Peyer's patch (tissue), 4 donors: ENCODE results near the gene NLRP6. TPM values are rescaled to one million over a fixed set of nuclear protein-coding genes. Genes with fewer than 3 reads are reported as not detected.

Experiments used
- DNase-seq, 3 donors: peaks; one replicate each; pipeline ENCODE4 v3.0.0-alpha.2; 2017 to 2019
- H3K27ac ChIP-seq, 4 donors: fragments of 200-600 bp; sonication (generic); one replicate each; pipeline ENCODE4 v1.5.1; 2016 to 2019
- H3K27me3 ChIP-seq, 2 donors: fragments of 200-600 bp; sonication (generic); one replicate each; pipeline ENCODE4 v1.5.1; 2019
- H3K36me3 ChIP-seq, 3 donors: fragments of 200-600 bp; sonication (generic); one replicate each; pipeline ENCODE4 v1.5.1; 2016 to 2019
- H3K4me1 ChIP-seq, 4 donors: fragments of 200-600 bp; sonication (generic); one replicate each; pipeline ENCODE4 v1.5.1; 2016 to 2019
- H3K4me3 ChIP-seq, 4 donors: fragments of 200-600 bp; sonication (generic); 1 replicate in 3 of 4; 2 replicates in 1 of 4; pipeline ENCODE4 v1.5.1; 2016 to 2019; ENCODE audit warnings: mild to moderate bottlenecking in 1 of 4
- H3K9me3 ChIP-seq, 4 donors: fragments of 200-600 bp; sonication (generic); one replicate each; pipeline ENCODE4 v1.5.1; 2016 to 2019; ENCODE audit warnings: mild to moderate bottlenecking in 1 of 4
- POLR2A ChIP-seq, 2 donors: fragments of 450-650 bp; IDR thresholded peaks; one replicate each; pipeline ENCODE4 v1.5.1; 2017; ENCODE audit warnings: antibody characterized with exemption in 2 of 2, mild to moderate bottlenecking in 2 of 2, moderate library complexity in 2 of 2
- total RNA-seq, 4 donors: library from RNA; depleted of rRNA; stranded (reverse); fragments of >200 nt; gene quantifications; one replicate each; pipeline ENCODE4 v1.1.0, GENCODE V29; 2016
- TF ChIP-seq, protein P1 (sequence below), 6 experiments: fragments of 450-650 bp in 4 of 6; fragments of 200-600 bp in 2 of 6; sonication (generic) in 1 of 6; IDR thresholded peaks; one replicate each; pipeline ENCODE4 v1.5.1; 2017 to 2019; ENCODE audit warnings: antibody characterized with exemption in 6 of 6, mild to moderate bottlenecking in 3 of 6, moderate library complexity in 1 of 6

NLRP6 gene
- total RNA-seq, 4 donors from 2014 or later, result 109 to 687 (median 492) TPM

DNA sequence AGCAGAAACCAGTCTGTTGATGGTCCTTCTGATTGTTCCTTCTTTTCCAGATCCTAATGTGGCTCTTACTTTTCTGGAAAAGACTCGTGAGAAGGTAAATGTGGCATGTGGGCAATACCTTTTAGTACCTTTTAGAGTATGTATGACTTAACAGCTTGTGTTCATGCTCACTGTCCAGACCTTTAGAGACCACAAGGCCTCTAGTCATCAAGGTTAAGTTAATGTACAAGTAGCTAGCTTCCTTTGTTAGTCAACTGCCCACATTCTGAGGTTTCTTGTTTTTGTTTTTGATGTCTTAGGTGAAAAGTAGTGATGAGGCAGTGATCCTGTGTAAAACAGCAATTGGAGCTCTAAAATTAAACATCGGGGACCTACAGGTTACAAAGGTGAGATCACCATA, 33.8 kb upstream of the NLRP6 start:
- H3K36me3 ChIP-seq, result peaks cover 0 to 88% (median 0%) of the 10 kb centered on the region in 3 donors

DNA sequence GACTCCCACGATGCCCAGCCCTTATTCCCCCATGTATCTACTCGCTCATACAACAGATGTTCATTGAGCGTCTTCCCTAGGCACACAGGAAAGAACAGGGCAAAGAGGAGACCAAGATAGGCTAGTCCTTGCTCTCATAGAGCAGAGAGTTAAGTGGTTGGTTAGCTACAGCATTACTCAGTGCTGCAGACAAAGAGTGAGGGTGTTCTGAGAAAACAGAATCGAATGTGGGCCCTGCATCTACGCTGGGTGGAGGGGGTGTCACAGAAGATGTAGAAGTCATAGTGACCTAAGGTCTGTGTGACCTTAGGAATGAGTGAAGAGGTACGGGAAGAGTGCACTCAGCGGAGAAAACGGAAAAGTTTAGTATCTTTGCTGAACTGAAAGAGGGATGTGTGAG, 29.1 kb upstream of the NLRP6 start:
- no peaks in the 10 kb centered on the region for H3K4me1 ChIP-seq
- H3K27me3 ChIP-seq, result no peaks in the 10 kb centered on the region
- H3K4me3 ChIP-seq, result no peak overlapping the region
- H3K27ac ChIP-seq, result no peak overlapping the region
- TF ChIP-seq, protein P1, sequence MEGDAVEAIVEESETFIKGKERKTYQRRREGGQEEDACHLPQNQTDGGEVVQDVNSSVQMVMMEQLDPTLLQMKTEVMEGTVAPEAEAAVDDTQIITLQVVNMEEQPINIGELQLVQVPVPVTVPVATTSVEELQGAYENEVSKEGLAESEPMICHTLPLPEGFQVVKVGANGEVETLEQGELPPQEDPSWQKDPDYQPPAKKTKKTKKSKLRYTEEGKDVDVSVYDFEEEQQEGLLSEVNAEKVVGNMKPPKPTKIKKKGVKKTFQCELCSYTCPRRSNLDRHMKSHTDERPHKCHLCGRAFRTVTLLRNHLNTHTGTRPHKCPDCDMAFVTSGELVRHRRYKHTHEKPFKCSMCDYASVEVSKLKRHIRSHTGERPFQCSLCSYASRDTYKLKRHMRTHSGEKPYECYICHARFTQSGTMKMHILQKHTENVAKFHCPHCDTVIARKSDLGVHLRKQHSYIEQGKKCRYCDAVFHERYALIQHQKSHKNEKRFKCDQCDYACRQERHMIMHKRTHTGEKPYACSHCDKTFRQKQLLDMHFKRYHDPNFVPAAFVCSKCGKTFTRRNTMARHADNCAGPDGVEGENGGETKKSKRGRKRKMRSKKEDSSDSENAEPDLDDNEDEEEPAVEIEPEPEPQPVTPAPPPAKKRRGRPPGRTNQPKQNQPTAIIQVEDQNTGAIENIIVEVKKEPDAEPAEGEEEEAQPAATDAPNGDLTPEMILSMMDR (IDR thresholded peaks at IDR 0.05), result no peak
- TF ChIP-seq POLR2A (IDR thresholded peaks at IDR 0.05), result no peak
- DNase-seq, result no peak
- H3K36me3 ChIP-seq, result peaks cover 0 to 92% (median 0%) of the 10 kb centered on the region in 3 donors
- H3K9me3 ChIP-seq, result no peaks in the 10 kb centered on the region

More for the DNA sequence above, 33.8 kb upstream of the NLRP6 start:
- H3K27ac ChIP-seq, result no peak overlapping the region
- H3K9me3 ChIP-seq, result no peaks in the 10 kb centered on the region
- H3K27me3 ChIP-seq, result no peaks in the 10 kb centered on the region
- H3K4me3 ChIP-seq, result no peak overlapping the region
- no peak for TF ChIP-seq POLR2A (IDR thresholded peaks at IDR 0.05)
- TF ChIP-seq, protein P1 (IDR thresholded peaks at IDR 0.05), result no peak
- DNase-seq, result no peak
- H3K4me1 ChIP-seq, result peaks cover 0 to 1% (median 0%) of the 10 kb centered on the region in 4 donors

DNA sequence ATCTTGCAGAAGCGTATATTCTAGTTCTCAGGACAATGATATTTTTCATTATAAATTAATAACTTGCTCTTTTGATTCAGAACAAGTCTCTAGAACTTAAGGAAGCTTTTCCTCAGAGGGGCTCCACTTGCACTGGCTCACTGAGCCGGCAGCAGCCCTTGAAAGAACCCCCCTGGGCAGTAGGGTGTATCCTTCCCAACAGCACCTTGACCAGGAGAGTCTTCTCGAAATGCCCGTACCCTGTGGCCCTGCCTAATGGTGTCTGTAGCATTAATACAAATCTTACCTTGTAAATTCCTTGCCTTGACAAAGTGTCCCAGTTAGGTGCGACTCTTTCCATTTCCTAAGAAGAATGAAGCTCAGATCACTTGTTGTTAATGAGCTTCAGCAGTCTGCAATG, 27.9 kb upstream of the NLRP6 start:
- no peak for DNase-seq
- Histone ChIP-seq H3K36me3 (peaks cover 0 to 79% (median 0%) of the 10 kb centered on the region in 3 donors), H3K27ac (no peak overlapping the region), H3K4me1 (no peaks in the 10 kb centered on the region), H3K9me3 (no peaks in the 10 kb centered on the region), H3K4me3 (no peak overlapping the region), H3K27me3 (no peaks in the 10 kb centered on the region)
- no peak for TF ChIP-seq POLR2A (IDR thresholded peaks at IDR 0.05)
- TF ChIP-seq, protein P1 (IDR thresholded peaks at IDR 0.05), result no peak

DNA sequence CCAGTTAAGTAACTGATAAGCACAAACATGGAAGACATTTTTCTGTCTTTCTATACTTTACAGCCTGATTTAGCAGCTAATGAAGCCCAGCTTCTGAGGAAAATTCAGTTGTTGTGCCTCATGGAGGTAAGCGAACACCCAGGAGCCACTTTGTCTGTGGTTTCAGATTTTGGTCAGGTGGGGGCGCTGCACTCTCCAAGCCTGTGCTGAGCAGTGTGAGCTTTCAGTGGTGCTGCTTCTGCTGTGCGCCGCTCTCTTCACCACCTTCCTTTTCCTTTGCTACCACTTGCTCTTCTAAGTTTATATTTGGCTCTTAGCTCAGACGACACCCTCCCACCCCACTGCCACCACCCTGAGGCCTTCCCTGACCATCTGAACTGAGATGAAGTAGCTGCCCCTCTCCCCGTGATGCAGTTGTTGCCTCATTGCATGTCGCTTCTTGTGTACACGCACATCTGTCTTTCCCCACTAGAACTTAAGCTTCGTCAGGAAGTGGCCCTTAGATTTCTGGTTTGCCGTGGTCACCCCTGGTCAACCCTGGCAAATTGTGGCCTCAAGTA, 27.4 kb upstream of the NLRP6 start:
- H3K27ac ChIP-seq, result peak overlapping the region in 1 of 4 donors; percentile 20
- no peaks in the 10 kb centered on the region for H3K9me3 ChIP-seq
- peaks cover 0 to 74% (median 0%) of the 10 kb centered on the region in 3 donors for H3K36me3 ChIP-seq
- peak; percentile 76 to 90 (median 79) for DNase-seq
- H3K27me3 ChIP-seq, result no peaks in the 10 kb centered on the region
- TF ChIP-seq, protein P1 (IDR thresholded peaks at IDR 0.05), result peak; percentile 67 to 76 (median 74)
- TF ChIP-seq POLR2A (IDR thresholded peaks at IDR 0.05), result no peak
- no peaks in the 10 kb centered on the region for H3K4me1 ChIP-seq
- H3K4me3 ChIP-seq, result no peak overlapping the region

DNA sequence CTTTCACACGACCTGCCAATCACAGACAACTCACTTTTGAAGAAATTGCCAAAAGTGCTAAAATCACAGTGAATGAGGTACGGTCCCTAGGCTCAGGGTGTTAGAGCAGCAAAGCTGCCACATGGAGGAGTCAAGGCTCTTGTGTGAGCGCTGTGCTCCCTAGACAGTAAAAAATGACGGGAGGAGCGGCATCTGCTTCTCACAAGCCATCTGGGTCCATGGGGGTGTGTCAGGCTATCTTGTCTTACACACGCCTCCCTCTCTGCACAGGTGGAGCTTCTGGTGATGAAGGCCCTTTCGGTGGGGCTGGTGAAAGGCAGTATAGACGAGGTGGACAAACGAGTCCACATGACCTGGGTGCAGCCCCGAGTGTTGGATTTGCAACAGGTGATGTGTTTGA, 26.7 kb upstream of the NLRP6 start:
- TF ChIP-seq, protein P1 (IDR thresholded peaks at IDR 0.05), result peak in 2 of 6 experiments; percentile 5 to 13
- TF ChIP-seq POLR2A (IDR thresholded peaks at IDR 0.05), result no peak
- no peak for DNase-seq
- H3K27me3 ChIP-seq, result no peaks in the 10 kb centered on the region
- H3K9me3 ChIP-seq, result no peaks in the 10 kb centered on the region
- H3K27ac ChIP-seq, result no peak overlapping the region
- H3K36me3 ChIP-seq, result peaks cover 0 to 67% (median 0%) of the 10 kb centered on the region in 3 donors
- H3K4me3 ChIP-seq, result no peak overlapping the region
- H3K4me1 ChIP-seq, result no peaks in the 10 kb centered on the region
